ENCODE results near the gene WLS.

DNA sequence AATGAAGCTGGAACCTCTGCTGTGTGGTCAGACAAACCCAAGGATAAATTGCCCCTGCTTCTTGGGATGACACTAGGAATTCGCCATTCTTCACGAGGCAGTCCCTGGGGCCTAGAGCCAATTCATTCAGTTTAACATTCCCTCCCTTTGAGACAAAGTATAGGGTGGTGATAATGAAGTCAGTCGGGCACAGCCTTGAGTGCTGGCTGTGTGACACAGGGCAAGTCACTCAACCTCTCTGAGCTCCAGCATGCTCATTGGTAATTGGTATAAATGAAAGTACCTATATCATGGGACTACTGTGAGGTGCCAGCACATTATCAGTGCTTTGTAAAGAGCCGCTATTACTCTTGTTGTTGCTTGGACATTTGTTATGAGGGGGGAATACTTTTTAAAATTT, 117.0 kb downstream of the WLS start:
- TF ChIP-seq, protein P1, sequence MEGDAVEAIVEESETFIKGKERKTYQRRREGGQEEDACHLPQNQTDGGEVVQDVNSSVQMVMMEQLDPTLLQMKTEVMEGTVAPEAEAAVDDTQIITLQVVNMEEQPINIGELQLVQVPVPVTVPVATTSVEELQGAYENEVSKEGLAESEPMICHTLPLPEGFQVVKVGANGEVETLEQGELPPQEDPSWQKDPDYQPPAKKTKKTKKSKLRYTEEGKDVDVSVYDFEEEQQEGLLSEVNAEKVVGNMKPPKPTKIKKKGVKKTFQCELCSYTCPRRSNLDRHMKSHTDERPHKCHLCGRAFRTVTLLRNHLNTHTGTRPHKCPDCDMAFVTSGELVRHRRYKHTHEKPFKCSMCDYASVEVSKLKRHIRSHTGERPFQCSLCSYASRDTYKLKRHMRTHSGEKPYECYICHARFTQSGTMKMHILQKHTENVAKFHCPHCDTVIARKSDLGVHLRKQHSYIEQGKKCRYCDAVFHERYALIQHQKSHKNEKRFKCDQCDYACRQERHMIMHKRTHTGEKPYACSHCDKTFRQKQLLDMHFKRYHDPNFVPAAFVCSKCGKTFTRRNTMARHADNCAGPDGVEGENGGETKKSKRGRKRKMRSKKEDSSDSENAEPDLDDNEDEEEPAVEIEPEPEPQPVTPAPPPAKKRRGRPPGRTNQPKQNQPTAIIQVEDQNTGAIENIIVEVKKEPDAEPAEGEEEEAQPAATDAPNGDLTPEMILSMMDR (IDR thresholded peaks at IDR 0.05) = no peak
- TF ChIP-seq EP300 (IDR thresholded peaks at IDR 0.05) = no peak

Measured in tibial nerve (tissue), 4 donors.